ENCODE data around the gene XYLT1. TPM values are rescaled to one million over a fixed set of nuclear protein-coding genes. Genes with fewer than 3 reads are reported as not detected.

Gene XYLT1
- total RNA-seq, 2 experiments from 2014 or later = 7.3 to 8.9 TPM

- CTCF ChIA-PET = no interaction called here
- peaks cover 4% of the 10 kb centered on the region for H3K9me3 Mint-ChIP-seq
- H3K4me1 Mint-ChIP-seq (ENCODE audit: low read depth) = peaks cover 4% of the 10 kb centered on the region
- no peak overlapping the region for H3K27ac Mint-ChIP-seq
- no peak overlapping the region for H3K4me3 Mint-ChIP-seq
- ATAC-seq (no peak), DNase-seq (no peak)
- H3K27me3 Mint-ChIP-seq = no peaks in the 10 kb centered on the region
- no peak for TF ChIP-seq CTCF (IDR thresholded peaks at IDR 0.05)
- intact Hi-C loops (cut with micrococcal nuclease) = no loop called here
- POLR2A ChIA-PET = no interaction called here
- H3K36me3 Mint-ChIP-seq (ENCODE audit: low read depth) = no peaks in the 10 kb centered on the region
These were observed 176.8 kb downstream of the XYLT1 start for GRCh38 chr16:17293813-17294558.

GRCh38 chr16:17291289-17291688, 179.5 kb downstream of the XYLT1 start:
- Mint-ChIP-seq H3K9me3 (peaks cover 4% of the 10 kb centered on the region), H3K4me3 (no peak overlapping the region), H3K27me3 (no peaks in the 10 kb centered on the region), H3K36me3 (ENCODE audit: low read depth) (no peaks in the 10 kb centered on the region), H3K27ac (no peak overlapping the region), H3K4me1 (ENCODE audit: low read depth) (peaks cover 4% of the 10 kb centered on the region)
- CTCF ChIA-PET = interaction anchor here (1.5 kb wide), 1 partner anchor 9 kb away, joined by 3 read pairs; no protein-coding TSS in a partner anchor
- POLR2A ChIA-PET = no interaction called here
- TF ChIP-seq CTCF (IDR thresholded peaks at IDR 0.05) = no peak
- ATAC-seq = no peak
- intact Hi-C loops (cut with micrococcal nuclease) = no loop called here
- DNase-seq = no peak

- ATAC-seq (no peak), DNase-seq (no peak)
- no peaks in the 10 kb centered on the region for H3K36me3 Mint-ChIP-seq (ENCODE audit: low read depth)
- intact Hi-C loops (cut with micrococcal nuclease) = no loop called here
- H3K27ac Mint-ChIP-seq = no peak overlapping the region
- no peak for TF ChIP-seq CTCF (IDR thresholded peaks at IDR 0.05)
- H3K4me3 Mint-ChIP-seq = no peak overlapping the region
- H3K27me3 Mint-ChIP-seq = no peaks in the 10 kb centered on the region
- peaks cover 6% of the 10 kb centered on the region for H3K4me1 Mint-ChIP-seq (ENCODE audit: low read depth)
- peaks cover 4% of the 10 kb centered on the region for H3K9me3 Mint-ChIP-seq
- ChIA-PET CTCF (interaction anchor here (0.9 kb wide), 1 partner anchor 266 kb away, joined by 3 read pairs; no protein-coding TSS in a partner anchor), POLR2A (interaction anchor here (1.0 kb wide), 1 partner anchor 13 kb away, joined by 3 read pairs; no protein-coding TSS in a partner anchor)
These were observed 180.8 kb downstream of the XYLT1 start for GRCh38 chr16:17289674-17290635.

GRCh38 chr16:17289050-17289449, 181.7 kb downstream of the XYLT1 start:
- H3K4me3 Mint-ChIP-seq = no peak overlapping the region
- ATAC-seq (no peak), DNase-seq (no peak)
- H3K9me3 Mint-ChIP-seq = peaks cover 4% of the 10 kb centered on the region
- no peak for TF ChIP-seq CTCF (IDR thresholded peaks at IDR 0.05)
- ChIA-PET POLR2A (no interaction called here), CTCF (interaction anchor here (0.9 kb wide), 1 partner anchor 267 kb away, joined by 3 read pairs; no protein-coding TSS in a partner anchor)
- peaks cover 3% of the 10 kb centered on the region for H3K4me1 Mint-ChIP-seq (ENCODE audit: low read depth)
- no peaks in the 10 kb centered on the region for H3K36me3 Mint-ChIP-seq (ENCODE audit: low read depth)
- no peaks in the 10 kb centered on the region for H3K27me3 Mint-ChIP-seq
- intact Hi-C loops (cut with micrococcal nuclease) = no loop called here
- no peak overlapping the region for H3K27ac Mint-ChIP-seq

Data from activated CD8-positive, alpha-beta T cell treated with anti-CD3 and anti-CD28 coated beads for 36 hours (primary cell).